Skeletal muscle satellite cell (primary cell): ENCODE results near the gene IGFBP3.
"Not testable (repeated sequence)": the region's sequence is repeated elsewhere in the genome, so short reads cannot be mapped to it uniquely, and the experiment has no call there.

Experiments used
- H3K27me3 ChIP-seq: 2 replicates; pipeline ENCODE4 v1.7.0; 2013; ENCODE audit warnings: low read length; ENCODE audit not compliant: control insufficient read depth, insufficient read depth
- H3K36me3 ChIP-seq: 2 replicates; pipeline ENCODE4 v1.7.0; 2013; ENCODE audit warnings: mild to moderate bottlenecking, control low read depth, low read length; ENCODE audit not compliant: insufficient read depth
- H3K4me1 ChIP-seq: 2 replicates; pipeline ENCODE4 v1.7.0; 2013; ENCODE audit warnings: low read length; ENCODE audit not compliant: control insufficient read depth, insufficient read depth
- H3K4me2 ChIP-seq: 2 replicates; pipeline ENCODE4 v1.7.0; 2013; ENCODE audit warnings: mild to moderate bottlenecking, low read length
- H3K4me3 ChIP-seq: 2 replicates; pipeline ENCODE4 v1.7.0; 2013; ENCODE audit warnings: low read length
- H3K9ac ChIP-seq: 2 replicates; pipeline ENCODE4 v1.7.0; 2013; ENCODE audit warnings: mild to moderate bottlenecking, low read depth, low read length, moderate library complexity
- H3K9me3 ChIP-seq: replicated peaks from 2 replicates; pipeline ENCODE4 v1.7.0; 2013; ENCODE audit warnings: mild to moderate bottlenecking, control low read depth, low read length

IGFBP3 gene

DNA sequence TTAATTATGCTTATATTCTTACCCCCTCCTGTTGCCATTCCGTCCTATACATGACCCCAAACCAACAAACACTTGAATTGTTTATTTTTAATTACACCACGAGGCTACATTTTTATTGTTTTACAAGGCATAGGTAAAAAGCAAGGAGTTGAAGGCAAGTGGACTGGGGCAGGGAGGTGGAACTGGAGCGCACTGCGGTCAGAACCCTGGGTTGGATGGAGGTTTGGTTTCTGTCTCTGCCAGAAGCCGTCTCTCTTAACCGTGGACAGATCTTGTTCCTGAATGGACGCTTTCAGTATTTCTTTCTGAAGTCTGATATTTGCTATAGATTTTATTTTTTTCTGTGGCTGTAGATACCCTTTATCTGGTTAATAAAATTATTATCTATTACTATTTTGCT is 19.9 kb upstream of the IGFBP3 start:
- no peaks in the 10 kb centered on the region for H3K4me1 ChIP-seq
- H3K36me3 ChIP-seq = no peaks in the 10 kb centered on the region
- H3K27me3 ChIP-seq = no peaks in the 10 kb centered on the region
- no peak overlapping the region for H3K9ac ChIP-seq
- H3K9me3 ChIP-seq = no peaks in the 10 kb centered on the region
- no peak overlapping the region for H3K4me2 ChIP-seq
- no peak overlapping the region for H3K4me3 ChIP-seq

DNA sequence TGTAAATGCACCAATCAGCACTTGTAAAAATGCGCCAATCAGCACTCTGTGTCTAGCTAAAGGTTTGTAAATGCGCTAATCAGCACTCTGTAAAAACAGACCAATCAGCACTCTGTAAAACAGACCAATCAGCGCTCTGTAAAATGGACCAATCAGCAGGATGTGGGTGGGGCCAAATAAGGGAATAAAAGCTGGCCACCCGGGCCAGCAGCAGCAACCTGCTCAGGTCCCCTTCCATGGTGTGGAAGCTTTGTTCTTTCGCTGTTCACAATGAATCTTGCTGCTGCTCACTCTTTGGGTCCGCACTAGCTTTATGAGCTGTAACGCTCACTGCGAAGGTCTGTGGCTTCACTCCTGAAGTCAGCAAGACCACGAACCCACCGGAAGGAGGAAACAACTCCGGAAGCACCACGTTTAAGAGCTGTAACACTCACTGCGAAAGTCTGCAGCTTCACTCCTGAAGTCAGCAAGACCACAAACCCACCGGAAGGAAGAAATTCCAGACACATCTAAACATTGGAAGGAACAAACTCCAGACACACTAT is 19.2 kb upstream of the IGFBP3 start:
- H3K36me3 ChIP-seq, H3K9ac ChIP-seq, H3K27me3 ChIP-seq, H3K4me3 ChIP-seq, H3K4me1 ChIP-seq, H3K4me2 ChIP-seq, H3K9me3 ChIP-seq: not testable (repeated sequence)

DNA sequence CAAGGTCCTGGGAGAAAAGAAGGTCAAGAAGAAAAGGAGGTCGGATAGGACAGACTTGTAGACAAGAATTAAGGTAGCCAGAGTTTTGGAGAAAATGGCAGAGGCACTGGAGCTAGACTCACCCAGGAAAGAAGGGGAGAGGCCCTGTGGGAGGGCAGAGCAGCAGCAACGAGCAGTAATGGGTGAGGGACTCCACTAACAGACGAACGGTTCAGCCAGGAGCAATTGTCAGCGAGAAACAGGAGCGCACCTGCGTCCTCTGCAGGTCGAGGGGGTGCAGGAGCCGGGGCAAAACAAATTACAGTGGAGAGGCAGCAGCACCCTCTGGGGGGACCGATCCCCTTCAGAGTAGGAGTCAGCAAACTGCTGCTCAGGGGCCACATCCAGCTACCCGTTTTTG is 18.5 kb upstream of the IGFBP3 start:
- H3K36me3 ChIP-seq = no peaks in the 10 kb centered on the region
- no peaks in the 10 kb centered on the region for H3K27me3 ChIP-seq
- no peak overlapping the region for H3K4me2 ChIP-seq
- no peaks in the 10 kb centered on the region for H3K4me1 ChIP-seq
- no peak overlapping the region for H3K9ac ChIP-seq
- no peaks in the 10 kb centered on the region for H3K9me3 ChIP-seq
- H3K4me3 ChIP-seq = no peak overlapping the region

DNA sequence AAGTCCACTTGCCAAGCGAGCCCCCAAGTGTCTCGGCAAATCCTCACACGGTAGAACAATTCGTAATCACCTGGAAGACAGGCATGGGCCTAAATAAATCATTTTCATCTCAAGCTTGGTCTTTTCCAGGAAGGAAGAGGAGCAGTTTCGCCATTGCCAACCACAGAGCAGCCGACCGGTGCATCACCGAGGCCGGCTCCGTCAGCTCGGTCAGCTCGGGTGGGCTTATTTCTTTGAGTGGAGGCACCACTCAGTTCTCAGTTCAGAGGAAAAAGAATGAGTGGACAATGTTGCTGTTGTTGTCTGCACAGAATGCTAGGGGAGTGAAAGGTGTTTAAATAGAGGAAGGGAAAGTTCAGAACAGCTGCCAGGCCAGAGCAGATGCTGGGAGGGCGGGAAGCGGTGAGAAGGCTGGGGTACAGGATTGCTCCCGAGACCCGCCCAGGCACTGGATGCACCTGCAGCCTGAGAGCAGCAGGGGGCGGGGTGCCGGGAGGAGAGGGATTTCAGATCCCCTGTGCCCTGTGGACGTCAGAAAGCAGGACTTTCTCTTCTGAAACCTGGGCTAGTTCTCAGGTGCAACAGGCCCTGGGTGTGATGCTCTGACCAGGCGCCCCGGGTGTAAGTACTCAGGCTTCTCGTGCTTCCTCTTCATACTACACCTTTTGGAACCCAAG is 17.7 kb upstream of the IGFBP3 start:
- H3K4me3 ChIP-seq = no peak overlapping the region
- no peaks in the 10 kb centered on the region for H3K4me1 ChIP-seq
- no peaks in the 10 kb centered on the region for H3K36me3 ChIP-seq
- H3K27me3 ChIP-seq = no peaks in the 10 kb centered on the region
- H3K9ac ChIP-seq = no peak overlapping the region
- no peak overlapping the region for H3K4me2 ChIP-seq
- no peaks in the 10 kb centered on the region for H3K9me3 ChIP-seq

DNA sequence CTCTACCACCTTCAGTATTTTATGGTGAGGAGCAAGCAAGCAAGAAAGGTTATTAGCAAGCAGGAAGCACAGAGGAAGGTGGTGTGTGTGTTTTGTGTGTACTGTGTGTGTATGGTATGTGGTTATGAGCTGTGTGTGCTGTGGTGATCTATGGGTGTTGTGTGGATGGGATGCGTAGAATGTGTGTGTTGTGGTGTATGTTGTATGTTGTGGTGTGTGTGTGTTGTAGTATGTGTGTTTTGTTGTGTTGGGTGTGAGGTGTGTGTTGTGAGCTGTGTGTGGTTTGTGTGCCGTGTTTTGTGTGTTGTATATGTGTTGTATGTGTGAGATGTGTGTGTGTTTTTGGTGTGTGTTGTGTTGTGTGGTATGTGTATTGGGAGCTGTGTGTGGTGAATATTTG is 16.8 kb upstream of the IGFBP3 start:
- H3K27me3 ChIP-seq = no peaks in the 10 kb centered on the region
- no peaks in the 10 kb centered on the region for H3K9me3 ChIP-seq
- H3K4me3 ChIP-seq = no peak overlapping the region
- H3K9ac ChIP-seq = no peak overlapping the region
- no peaks in the 10 kb centered on the region for H3K36me3 ChIP-seq
- H3K4me2 ChIP-seq = no peak overlapping the region
- no peaks in the 10 kb centered on the region for H3K4me1 ChIP-seq

DNA sequence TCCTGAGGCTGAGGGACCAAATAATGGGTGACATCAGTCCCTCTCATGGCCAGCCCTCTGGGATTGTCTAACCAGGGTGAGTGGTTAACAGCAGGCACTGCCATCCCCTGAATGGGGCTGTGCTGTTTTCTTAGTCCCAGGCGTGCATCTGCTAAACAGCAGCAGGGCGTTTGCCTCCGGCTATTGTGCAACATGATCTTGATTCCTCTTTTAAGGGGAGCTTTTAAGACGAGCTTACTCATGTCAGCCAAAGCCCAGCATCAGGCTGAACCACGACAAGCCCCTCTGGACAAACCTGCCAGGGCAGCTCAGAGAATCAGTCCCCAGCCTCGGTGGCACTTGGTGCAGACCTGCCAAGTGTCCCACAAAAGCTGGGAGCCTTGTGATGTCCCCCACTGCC is 16.2 kb upstream of the IGFBP3 start:
- Histone ChIP-seq H3K9ac (no peak overlapping the region), H3K4me3 (no peak overlapping the region), H3K4me2 (no peak overlapping the region), H3K4me1 (no peaks in the 10 kb centered on the region), H3K27me3 (no peaks in the 10 kb centered on the region), H3K36me3 (no peaks in the 10 kb centered on the region), H3K9me3 (no peaks in the 10 kb centered on the region)

DNA sequence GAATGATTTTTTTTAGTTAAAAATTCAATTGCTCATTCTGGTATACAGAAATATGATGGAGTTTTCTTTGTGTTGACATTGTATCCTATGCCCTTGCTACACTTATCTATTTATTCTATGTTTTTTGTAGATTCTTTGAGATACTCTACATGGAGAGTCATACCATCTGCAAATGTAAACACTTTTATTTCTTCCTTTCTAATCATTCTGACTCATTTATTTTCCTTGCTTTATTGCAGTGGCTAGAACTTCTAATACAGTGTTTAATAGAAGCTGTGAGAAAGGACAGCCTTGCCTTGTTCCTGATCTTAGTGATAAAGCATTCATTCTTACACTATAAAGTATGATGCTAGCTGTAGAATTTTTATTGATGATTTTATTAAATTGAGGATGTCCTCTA is 9.9 kb upstream of the IGFBP3 start:
- Histone ChIP-seq H3K36me3 (no peaks in the 10 kb centered on the region), H3K27me3 (no peaks in the 10 kb centered on the region), H3K9me3 (no peaks in the 10 kb centered on the region), H3K4me3 (no peak overlapping the region), H3K9ac (no peak overlapping the region), H3K4me1 (no peaks in the 10 kb centered on the region), H3K4me2 (no peak overlapping the region)

DNA sequence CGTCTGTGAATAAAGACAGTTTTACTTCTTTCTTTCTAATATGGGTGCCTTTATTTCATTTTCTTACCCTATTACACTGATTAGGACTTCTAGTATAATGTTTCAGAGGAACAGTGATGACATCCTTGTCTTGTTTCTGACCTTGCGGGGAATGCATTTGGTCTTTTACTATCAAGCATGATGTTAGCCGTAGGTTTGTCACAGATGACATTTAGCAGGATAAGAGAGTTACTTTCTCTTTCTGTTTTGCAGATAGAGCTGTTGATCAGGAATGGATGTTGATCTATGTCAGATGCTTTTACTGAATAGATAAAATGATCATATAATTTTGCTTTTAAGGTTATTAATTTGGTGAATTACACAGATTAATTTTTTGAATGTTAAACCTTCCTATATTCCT is 6.6 kb upstream of the IGFBP3 start:
- H3K4me3 ChIP-seq = no peak overlapping the region

DNA sequence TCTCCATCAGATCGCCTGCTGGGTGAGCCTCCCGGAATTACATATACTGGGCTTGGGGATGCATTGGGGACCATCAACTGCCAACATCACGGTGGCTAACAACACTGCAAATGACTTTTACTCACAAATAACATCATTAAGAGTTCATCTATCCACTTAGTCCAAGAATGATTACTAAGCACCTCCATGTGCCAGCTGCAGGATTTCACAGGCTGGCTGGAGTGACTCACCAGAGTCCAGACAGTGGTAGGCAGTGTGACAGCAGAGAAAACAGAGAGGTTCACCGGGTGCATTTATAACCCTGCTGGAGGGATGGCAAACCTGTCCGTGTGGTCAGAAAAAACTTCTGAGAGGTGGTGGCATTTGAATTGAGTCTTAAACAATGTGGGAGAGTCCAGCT is 3.2 kb upstream of the IGFBP3 start:
- H3K9me3 ChIP-seq = no peaks in the 10 kb centered on the region
- H3K4me2 ChIP-seq = peak overlapping the region; percentile 24
- H3K4me1 ChIP-seq = peaks cover 35% of the 10 kb centered on the region
- H3K27me3 ChIP-seq = no peaks in the 10 kb centered on the region
- no peak overlapping the region for H3K4me3 ChIP-seq
- no peaks in the 10 kb centered on the region for H3K36me3 ChIP-seq
- H3K9ac ChIP-seq = peak overlapping the region; percentile 55

More for the DNA sequence above, 6.6 kb upstream of the IGFBP3 start:
- H3K36me3 ChIP-seq = no peaks in the 10 kb centered on the region
- H3K4me2 ChIP-seq = no peak overlapping the region
- H3K4me1 ChIP-seq = peaks cover 22% of the 10 kb centered on the region
- H3K27me3 ChIP-seq = no peaks in the 10 kb centered on the region
- H3K9ac ChIP-seq = no peak overlapping the region
- no peaks in the 10 kb centered on the region for H3K9me3 ChIP-seq

DNA sequence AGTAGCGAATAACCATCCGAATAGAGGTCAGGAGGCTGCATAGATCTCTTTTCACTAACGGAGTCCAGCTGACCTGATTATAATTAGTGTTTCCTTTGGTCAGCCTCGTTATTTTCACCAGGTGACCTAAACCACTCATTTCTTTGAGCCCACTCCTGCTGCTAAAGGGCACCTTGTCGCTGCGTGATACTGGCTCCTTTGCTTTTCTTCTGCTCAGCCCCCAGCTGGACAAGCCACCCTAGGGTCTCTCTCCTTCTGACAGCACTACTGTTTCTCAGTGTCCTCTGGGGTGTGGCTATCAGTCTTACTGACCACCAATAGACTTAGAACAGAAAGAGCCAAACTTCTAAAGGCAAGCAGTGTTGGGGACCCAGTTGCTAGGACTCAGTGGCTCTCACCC is 2.7 kb upstream of the IGFBP3 start:
- Histone ChIP-seq H3K36me3 (no peaks in the 10 kb centered on the region), H3K4me3 (no peak overlapping the region), H3K4me2 (peak overlapping the region; percentile 24), H3K27me3 (no peaks in the 10 kb centered on the region), H3K9me3 (no peaks in the 10 kb centered on the region), H3K9ac (peak overlapping the region; percentile 55), H3K4me1 (peaks cover 35% of the 10 kb centered on the region)

DNA sequence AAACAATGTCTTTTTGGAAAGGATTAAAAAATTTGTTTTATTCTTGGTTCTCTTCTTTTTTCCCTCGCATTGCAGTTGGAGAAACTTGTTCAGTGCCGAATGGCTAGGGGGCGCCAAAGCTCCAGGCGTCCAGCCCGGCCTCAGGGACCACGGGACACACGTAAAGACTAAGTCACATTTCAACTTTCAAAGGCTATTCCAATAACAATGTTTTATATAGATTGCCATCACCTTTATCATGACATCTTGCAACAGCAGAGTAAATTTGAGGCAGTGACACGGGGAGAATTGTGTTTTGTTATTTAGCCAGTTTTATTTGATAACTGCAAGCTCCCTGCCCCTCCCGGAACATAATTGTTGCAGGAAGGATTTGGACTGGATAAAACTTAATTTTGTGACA is 2.2 kb upstream of the IGFBP3 start:
- Histone ChIP-seq H3K36me3 (no peaks in the 10 kb centered on the region), H3K9ac (peak overlapping the region; percentile 64), H3K27me3 (no peaks in the 10 kb centered on the region), H3K4me3 (peak overlapping the region; percentile 50), H3K4me2 (peak overlapping the region; percentile 90), H3K4me1 (peaks cover 38% of the 10 kb centered on the region), H3K9me3 (no peaks in the 10 kb centered on the region)

DNA sequence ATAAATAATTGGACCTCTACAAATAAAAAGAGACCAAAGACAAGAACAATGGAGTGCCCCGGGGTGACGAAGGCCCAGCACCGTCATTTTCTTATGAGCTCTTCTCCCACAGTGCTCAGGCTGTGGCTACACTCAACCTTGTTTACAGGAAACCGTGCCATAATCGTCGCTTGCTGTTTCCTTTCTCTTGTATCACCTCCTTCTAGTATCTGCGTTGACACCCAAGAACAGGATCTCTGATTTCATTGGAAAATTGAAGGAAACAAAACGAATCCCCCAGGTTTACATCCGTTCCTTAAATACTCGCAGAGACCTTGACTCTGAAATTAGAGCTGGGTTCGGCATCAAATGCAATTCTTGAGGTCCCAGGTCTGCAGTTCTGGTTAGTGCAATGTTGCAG is 1.7 kb upstream of the IGFBP3 start:
- peaks cover 43% of the 10 kb centered on the region for H3K4me1 ChIP-seq

More for the DNA sequence above, 1.7 kb upstream of the IGFBP3 start:
- H3K27me3 ChIP-seq = no peaks in the 10 kb centered on the region
- H3K4me2 ChIP-seq = peak overlapping the region; percentile 90
- H3K9me3 ChIP-seq = no peaks in the 10 kb centered on the region
- peak overlapping the region; percentile 50 for H3K4me3 ChIP-seq
- H3K9ac ChIP-seq = peak overlapping the region; percentile 64
- no peaks in the 10 kb centered on the region for H3K36me3 ChIP-seq
